Epithelial cell of proximal tubule (primary cell): Measurements from ENCODE around the gene PLXNA4. TPM values are rescaled to one million over a fixed set of nuclear protein-coding genes. Genes with fewer than 3 reads are reported as not detected.

Source experiments
- DNase-seq: peaks from one replicate; pipeline ENCODE4 v3.0.0-alpha.2; 2011; ENCODE audit warnings: low read depth
- H3K4me3 ChIP-seq: 2 replicates; pipeline ENCODE4 v1.5.1; 2011; ENCODE audit warnings: low read depth, mild to moderate bottlenecking, low read length
- CTCF ChIP-seq: conservative IDR thresholded peaks from 2 replicates; pipeline ENCODE4 v1.5.1; 2012; ENCODE audit warnings: low read depth, mild to moderate bottlenecking, low read length
- total RNA-seq: library from RNA; depleted of rRNA; stranded (reverse); fragments of >200 nt; gene quantifications from 2 replicates; pipeline ENCODE4 v1.2.3, GENCODE V29; 2015

The PLXNA4 gene
- total RNA-seq, 1 donor from 2014 or later = not detected

DNA sequence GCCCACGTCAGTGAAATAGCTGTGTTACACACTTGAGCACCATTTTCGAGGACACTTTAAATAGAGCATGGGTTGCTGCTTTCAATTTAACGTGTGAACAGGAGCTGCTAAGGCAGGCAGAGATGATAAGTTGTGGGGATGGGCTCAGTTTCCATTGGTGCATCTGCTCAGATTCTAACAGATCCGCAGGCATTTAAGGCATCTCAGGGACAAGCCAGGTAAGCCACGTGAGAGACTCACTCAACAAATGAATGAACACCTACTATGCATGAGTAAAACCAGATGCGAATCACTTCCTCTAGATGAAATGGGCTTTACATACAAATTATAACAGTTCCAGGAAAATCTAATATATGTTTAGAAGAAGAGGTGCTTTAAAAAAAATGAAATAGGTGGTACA lies 34.6 kb downstream of the PLXNA4 start:
- TF ChIP-seq CTCF = no peak
- H3K4me3 ChIP-seq = no peak overlapping the region
- no peak for DNase-seq

DNA sequence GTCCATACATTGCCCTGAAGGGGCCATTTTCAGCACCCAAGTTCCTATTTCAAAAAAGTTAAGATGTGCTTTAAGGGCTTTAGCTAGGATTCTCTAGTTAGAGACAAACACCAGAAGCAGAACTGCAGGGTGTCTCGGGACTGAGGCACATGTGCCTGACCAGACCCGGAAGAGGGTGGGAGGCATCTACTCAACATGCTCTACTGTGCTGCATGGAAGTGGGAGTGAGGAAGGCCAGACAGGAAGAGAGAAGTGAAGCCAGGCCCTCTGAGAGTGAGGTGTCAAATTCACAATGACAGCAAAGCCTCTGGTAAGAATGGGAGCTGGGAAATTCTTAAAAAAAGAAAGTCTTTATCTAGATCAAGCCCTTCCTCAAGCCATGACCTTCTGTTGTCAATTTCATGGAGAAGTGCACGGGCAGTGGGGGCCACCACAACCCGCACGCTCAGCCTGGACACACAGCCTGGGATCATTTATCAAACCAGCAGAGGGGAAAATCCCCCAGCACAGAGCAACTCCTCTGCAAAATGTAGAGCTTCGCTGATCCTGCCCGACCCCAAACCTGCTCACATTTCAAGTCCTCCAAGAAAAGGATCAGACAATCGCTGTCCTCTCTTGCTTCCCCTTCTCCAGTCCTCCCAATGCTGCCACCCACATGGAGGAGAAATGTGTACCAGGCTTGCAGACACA lies 38.7 kb downstream of the PLXNA4 start:
- TF ChIP-seq CTCF = no peak
- no peak overlapping the region for H3K4me3 ChIP-seq
- DNase-seq = no peak

GRCh38 chr7:132536654-132537395 lies 39.4 kb downstream of the PLXNA4 start:
- no peak overlapping the region for H3K4me3 ChIP-seq
- DNase-seq = no peak
- TF ChIP-seq CTCF = no peak

- no peak for DNase-seq
- TF ChIP-seq CTCF = no peak
- H3K4me3 ChIP-seq = no peak overlapping the region
Observed at GRCh38 chr7:132533916-132534315, 42.4 kb downstream of the PLXNA4 start.

GRCh38 chr7:132532281-132532680 lies 44.0 kb downstream of the PLXNA4 start:
- no peak for TF ChIP-seq CTCF
- DNase-seq = no peak

GRCh38 chr7:132531562-132531961 lies 44.7 kb downstream of the PLXNA4 start:
- no peak for DNase-seq
- TF ChIP-seq CTCF = no peak
- no peak overlapping the region for H3K4me3 ChIP-seq

More at GRCh38 chr7:132532281-132532680, 44.0 kb downstream of the PLXNA4 start:
- no peak overlapping the region for H3K4me3 ChIP-seq
